HCT116 (cell line): ENCODE data around the gene BACE1-AS. TPM values are rescaled to one million over a fixed set of nuclear protein-coding genes. Genes with fewer than 3 reads are reported as not detected.

Source experiments
- ATAC-seq: fragments of 200-7000 bp; cut with Tn5 transposase; 2 replicates; pipeline ENCODE4 v1.9.1; 2020; ENCODE audit warnings: mild to moderate bottlenecking, moderate library complexity
- BruUV-seq: library from RNA; stranded (reverse); fragments of 400-500 nt; replicated peaks from 2 replicates; lab custom pipeline; 2021; lab: Mats Ljungman, UMichigan
- CTCF ChIA-PET: fragments of 300-600 bp; sonication (Branson Sonifier 250); formaldehyde crosslinking; loops from one replicate; lab custom pipeline; 2021; ENCODE audit warnings: antibody characterized with exemption; lab: Charles Lee
- POLR2A ChIA-PET: fragments of 300-600, 350-600 bp; sonication (Branson Sonifier 250); formaldehyde crosslinking; loops from one replicate; lab custom pipeline; 2021; ENCODE audit warnings: antibody characterized with exemption; lab: Charles Lee
- RAD21 ChIA-PET, 2 experiments: fragments of 300-600 bp; sonication (Branson Sonifier 250); formaldehyde crosslinking; loops; one replicate each; lab custom pipeline; 2023; ENCODE audit warnings: low total read pairs in 2 of 2; ENCODE audit not compliant: uncharacterized antibody in 2 of 2, unreplicated experiment in 2 of 2, low non-redundant PET in 1 of 2; lab: Charles Lee
- DNase-seq: peaks from one replicate; pipeline ENCODE4 v3.0.0-alpha.2; 2010; ENCODE audit warnings: low read depth, low spot score
- H2AFZ ChIP-seq: fragments of 200-600 bp; shearing (Covaris generic), sonication (generic); 2 replicates; pipeline ENCODE4 v1.6.1; 2017; ENCODE audit warnings: low read depth, mixed run types, mixed read lengths, antibody characterized with exemption, low read length; ENCODE audit not compliant: poor library complexity, severe bottlenecking
- H3K27ac ChIP-seq: 2 replicates; pipeline ENCODE4 v1.5.1; 2012; ENCODE audit warnings: low read depth, low read length
- H3K27me3 ChIP-seq: fragments of 200-600 bp; sonication (generic); 2 replicates; pipeline ENCODE4 v1.6.1; 2016; ENCODE audit warnings: mixed run types, low read length, mixed read lengths; ENCODE audit not compliant: insufficient read depth
- H3K36me3 ChIP-seq, 2 experiments: fragments of 200-500 bp in 1 of 2; fragments of 200-600 bp in 1 of 2; sonication (Bioruptor generic) in 1 of 2; sonication (generic) in 1 of 2; 2 replicates each; pipeline versions ENCODE4 v1.5.1 to v1.6.1; 2014 to 2016; ENCODE audit warnings: low read length in 2 of 2, inconsistent platforms in 1 of 2, mixed read lengths in 1 of 2, mixed run types in 1 of 2; ENCODE audit not compliant: insufficient read depth in 2 of 2, control insufficient read depth in 1 of 2
- H3K4me1 ChIP-seq, 2 experiments: fragments of 200-600 bp in 1 of 2; sonication (generic) in 1 of 2; 2 replicates each; pipeline versions ENCODE4 v1.5.1 to v1.6.1; 2012 to 2017; ENCODE audit warnings: low read length in 2 of 2, inconsistent platforms in 1 of 2, mild to moderate bottlenecking in 1 of 2, mixed read lengths in 1 of 2, mixed run types in 1 of 2, moderate library complexity in 1 of 2; ENCODE audit not compliant: insufficient read depth in 2 of 2, control insufficient read depth in 1 of 2
- H3K4me2 ChIP-seq: fragments of 200-600 bp; sonication (generic); 2 replicates; pipeline ENCODE4 v1.6.1; 2017; ENCODE audit warnings: mixed run types, low read length, mixed read lengths
- H3K4me3 ChIP-seq, 2 experiments: fragments of 200-600 bp in 1 of 2; sonication (generic) in 1 of 2; replicated peaks in 1 of 2; 2 replicates each; pipeline ENCODE4 v1.5.1; 2011 to 2016; ENCODE audit warnings: low read length in 2 of 2, control low read depth in 1 of 2, low read depth in 1 of 2, mild to moderate bottlenecking in 1 of 2, mixed read lengths in 1 of 2, mixed run types in 1 of 2
- H3K79me2 ChIP-seq: fragments of 200-600 bp; sonication (generic); 2 replicates; pipeline ENCODE4 v1.6.1; 2017; ENCODE audit warnings: mild to moderate bottlenecking, mixed run types, low read length, moderate library complexity, mixed read lengths; ENCODE audit not compliant: insufficient read depth
- H3K9ac ChIP-seq: fragments of 200-600 bp; sonication (generic); 2 replicates; pipeline ENCODE4 v1.6.1; 2016; ENCODE audit warnings: low read length, mixed read lengths
- H3K9me2 ChIP-seq: fragments of 200-600 bp; sonication (generic), shearing (Covaris generic); 2 replicates; pipeline ENCODE4 v1.6.1; 2017; ENCODE audit warnings: mixed run types, mild to moderate bottlenecking, moderate library complexity; ENCODE audit not compliant: insufficient read depth
- H3K9me3 ChIP-seq, 2 experiments: fragments of 200-500 bp in 1 of 2; fragments of 200-600 bp in 1 of 2; sonication (Bioruptor generic) in 1 of 2; sonication (generic) in 1 of 2; 2 replicates each; pipeline ENCODE4 v1.6.1; 2014 to 2017; ENCODE audit warnings: low read length in 2 of 2, mixed read lengths in 2 of 2, inconsistent platforms in 1 of 2, low read depth in 1 of 2, mild to moderate bottlenecking in 1 of 2, mixed run types in 1 of 2, moderate library complexity in 1 of 2; ENCODE audit not compliant: control insufficient read depth in 1 of 2, insufficient read depth in 1 of 2
- H4K20me1 ChIP-seq: fragments of 200-600 bp; sonication (generic), shearing (Covaris generic); 2 replicates; pipeline ENCODE4 v1.6.1; 2017; ENCODE audit warnings: mixed run types, mild to moderate bottlenecking, moderate library complexity; ENCODE audit not compliant: insufficient read depth
- EGR1 ChIP-seq: IDR thresholded peaks from 2 replicates; pipeline ENCODE4 v1.6.1; 2012; ENCODE audit warnings: low read depth
- ELF1 ChIP-seq: IDR thresholded peaks from 2 replicates; pipeline ENCODE4 v1.6.1; 2012; ENCODE audit warnings: low read depth, borderline replicate concordance
- EZH2 ChIP-seq: fragments of 200-600 bp; sonication (generic); IDR thresholded peaks from 2 replicates; pipeline ENCODE4 v1.6.1; 2017; ENCODE audit warnings: antibody characterized with exemption, mixed run types
- EZH2phosphoT487 ChIP-seq: fragments of 200-600 bp; IDR thresholded peaks from 2 replicates; pipeline ENCODE4 v1.6.1; 2018; ENCODE audit warnings: antibody characterized with exemption, borderline replicate concordance
- FOSL1 ChIP-seq: IDR thresholded peaks from 2 replicates; pipeline ENCODE4 v1.6.1; 2012; ENCODE audit warnings: low read depth
- JUND ChIP-seq: IDR thresholded peaks from 2 replicates; pipeline ENCODE4 v1.6.1; 2012
- MAX ChIP-seq: IDR thresholded peaks from 2 replicates; pipeline ENCODE4 v1.6.1; 2012
- POLR2A ChIP-seq: IDR thresholded peaks from 2 replicates; pipeline ENCODE4 v1.7.0; 2011; ENCODE audit warnings: borderline replicate concordance; ENCODE audit not compliant: insufficient read depth, insufficient read length; ENCODE audit errors: extremely low read depth
- POLR2AphosphoS5 ChIP-seq: IDR thresholded peaks from 2 replicates; pipeline ENCODE4 v1.6.1; 2011; ENCODE audit warnings: mild to moderate bottlenecking, low read depth, low read length, moderate library complexity
- RAD21 ChIP-seq: IDR thresholded peaks from 2 replicates; pipeline ENCODE4 v1.6.1; 2012; ENCODE audit warnings: low read depth, mild to moderate bottlenecking
- SIN3A ChIP-seq: IDR thresholded peaks from 2 replicates; pipeline ENCODE4 v1.6.1; 2012; ENCODE audit warnings: low read depth
- SP1 ChIP-seq: IDR thresholded peaks from 2 replicates; pipeline ENCODE4 v1.6.1; 2012; ENCODE audit warnings: low read depth
- SRF ChIP-seq: IDR thresholded peaks from 2 replicates; pipeline ENCODE4 v1.6.1; 2012; ENCODE audit warnings: low read depth
- TCF7L2 ChIP-seq: IDR thresholded peaks from 2 replicates; pipeline ENCODE4 v1.7.0; 2011; ENCODE audit warnings: borderline replicate concordance, inconsistent platforms; ENCODE audit not compliant: insufficient read depth, insufficient read length; ENCODE audit errors: extremely low read depth
- YY1 ChIP-seq: IDR thresholded peaks from 2 replicates; pipeline ENCODE4 v1.6.1; 2011; ENCODE audit warnings: low read length, low read depth, moderate library complexity, mild to moderate bottlenecking; ENCODE audit not compliant: insufficient replicate concordance; ENCODE audit errors: extremely low read depth
- ZBTB33 ChIP-seq: IDR thresholded peaks from 2 replicates; pipeline ENCODE4 v1.6.1; 2011; ENCODE audit warnings: mild to moderate bottlenecking, low read length, moderate library complexity; ENCODE audit not compliant: insufficient replicate concordance; ENCODE audit errors: extremely low read depth
- ZFX ChIP-seq: fragments of 450-650 bp; IDR thresholded peaks from 2 replicates; pipeline ENCODE4 v1.6.1; 2017
- ZNF274 ChIP-seq: fragments of 200-500 bp; sonication (Bioruptor generic); IDR thresholded peaks from 2 replicates; pipeline ENCODE4 v1.6.1; 2014; ENCODE audit warnings: mild to moderate bottlenecking, low read depth, low read length, inconsistent platforms
- intact Hi-C: fragments of 100-400 bp; cut with micrococcal nuclease; formaldehyde crosslinking; loops from 2 replicates; pipeline ENCODE4 v1.10.0; 2022
- total RNA-seq: library from RNA; stranded (reverse); gene quantifications from one replicate; pipeline ENCODE4 v1.2.1, GENCODE V29; 2021; ENCODE audit not compliant: unreplicated experiment
- TF ChIP-seq, protein P1 (sequence below), 3 experiments: fragments of 200-600 bp in 1 of 3; sonication (generic) in 1 of 3; IDR thresholded peaks in 2 of 3; conservative IDR thresholded peaks in 1 of 3; 2 replicates each; pipeline ENCODE4 v1.5.1; 2012 to 2017; ENCODE audit warnings: low read depth in 2 of 3, low read length in 2 of 3, antibody characterized with exemption in 1 of 3, borderline replicate concordance in 1 of 3, control low read depth in 1 of 3, mild to moderate bottlenecking in 1 of 3, mixed read lengths in 1 of 3, mixed run types in 1 of 3, moderate library complexity in 1 of 3; ENCODE audit not compliant: insufficient read depth in 1 of 3
- TF ChIP-seq, protein P2 (sequence below): IDR thresholded peaks from 2 replicates; pipeline ENCODE4 v1.6.1; 2012

BACE1-AS gene
- total RNA-seq, 1 experiment from 2014 or later: 10.2 TPM

GRCh38 chr11:117334896-117335295 is 43.8 kb downstream of the BACE1-AS start:
- intact Hi-C loops: no loop called here
- no peaks in the 10 kb centered on the region; a peak in 1 of 4 replicates for H3K36me3 ChIP-seq
- no peak overlapping the region for H3K4me3 ChIP-seq
- DNase-seq (no peak), ATAC-seq (no peak)
- RAD21 ChIA-PET: no interaction called here
- no peak overlapping the region for H3K9ac ChIP-seq
- TF ChIP-seq ELF1 (no peak), ZBTB33 (no peak), SRF (no peak), EGR1 (no peak), SIN3A (no peak), ZNF274 (no peak), JUND (no peak), POLR2AphosphoS5 (no peak), YY1 (no peak), POLR2A (no peak), SP1 (no peak), FOSL1 (no peak), RAD21 (no peak), TCF7L2 (no peak), MAX (no peak), EZH2phosphoT487 (no peak), ZFX (no peak), EZH2 (no peak)
- TF ChIP-seq, protein P1, sequence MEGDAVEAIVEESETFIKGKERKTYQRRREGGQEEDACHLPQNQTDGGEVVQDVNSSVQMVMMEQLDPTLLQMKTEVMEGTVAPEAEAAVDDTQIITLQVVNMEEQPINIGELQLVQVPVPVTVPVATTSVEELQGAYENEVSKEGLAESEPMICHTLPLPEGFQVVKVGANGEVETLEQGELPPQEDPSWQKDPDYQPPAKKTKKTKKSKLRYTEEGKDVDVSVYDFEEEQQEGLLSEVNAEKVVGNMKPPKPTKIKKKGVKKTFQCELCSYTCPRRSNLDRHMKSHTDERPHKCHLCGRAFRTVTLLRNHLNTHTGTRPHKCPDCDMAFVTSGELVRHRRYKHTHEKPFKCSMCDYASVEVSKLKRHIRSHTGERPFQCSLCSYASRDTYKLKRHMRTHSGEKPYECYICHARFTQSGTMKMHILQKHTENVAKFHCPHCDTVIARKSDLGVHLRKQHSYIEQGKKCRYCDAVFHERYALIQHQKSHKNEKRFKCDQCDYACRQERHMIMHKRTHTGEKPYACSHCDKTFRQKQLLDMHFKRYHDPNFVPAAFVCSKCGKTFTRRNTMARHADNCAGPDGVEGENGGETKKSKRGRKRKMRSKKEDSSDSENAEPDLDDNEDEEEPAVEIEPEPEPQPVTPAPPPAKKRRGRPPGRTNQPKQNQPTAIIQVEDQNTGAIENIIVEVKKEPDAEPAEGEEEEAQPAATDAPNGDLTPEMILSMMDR (IDR thresholded peaks at IDR 0.05 in 2 of 3, conservative IDR thresholded peaks at IDR 0.05 in 1 of 3; ENCODE audit: borderline replicate concordance in 1 of 3, insufficient read depth in 1 of 3, low read depth in 2 of 3, low read length in 2 of 3): no peak
- TF ChIP-seq, protein P2, sequence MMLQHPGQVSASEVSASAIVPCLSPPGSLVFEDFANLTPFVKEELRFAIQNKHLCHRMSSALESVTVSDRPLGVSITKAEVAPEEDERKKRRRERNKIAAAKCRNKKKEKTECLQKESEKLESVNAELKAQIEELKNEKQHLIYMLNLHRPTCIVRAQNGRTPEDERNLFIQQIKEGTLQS: no peak
- H3K9me3 ChIP-seq: no peaks in the 10 kb centered on the region
- H2AFZ ChIP-seq: no peak overlapping the region
- no peaks in the 10 kb centered on the region for H3K9me2 ChIP-seq
- H3K79me2 ChIP-seq: no peaks in the 10 kb centered on the region
- POLR2A ChIA-PET: no interaction called here
- H3K4me1 ChIP-seq: peaks cover 0 to 7% of the 10 kb centered on the region in 2 experiments; a peak in 2 of 4 replicates
- CTCF ChIA-PET: no interaction called here
- no peak overlapping the region for H3K4me2 ChIP-seq
- H3K27me3 ChIP-seq: no peaks in the 10 kb centered on the region
- H3K27ac ChIP-seq: no peak overlapping the region
- no peaks in the 10 kb centered on the region for H4K20me1 ChIP-seq
- BruUV-seq: no TSS peak
